NCI-H2081 treated with DMSO at 0.1 percent for 48 hours (cell line): ENCODE results near the gene GOLT1A.

Source experiments
- DNase-seq: peaks from one replicate; lab custom pipeline; 2025; lab: John Stamatoyannopoulos, UW

GOLT1A gene

DNA sequence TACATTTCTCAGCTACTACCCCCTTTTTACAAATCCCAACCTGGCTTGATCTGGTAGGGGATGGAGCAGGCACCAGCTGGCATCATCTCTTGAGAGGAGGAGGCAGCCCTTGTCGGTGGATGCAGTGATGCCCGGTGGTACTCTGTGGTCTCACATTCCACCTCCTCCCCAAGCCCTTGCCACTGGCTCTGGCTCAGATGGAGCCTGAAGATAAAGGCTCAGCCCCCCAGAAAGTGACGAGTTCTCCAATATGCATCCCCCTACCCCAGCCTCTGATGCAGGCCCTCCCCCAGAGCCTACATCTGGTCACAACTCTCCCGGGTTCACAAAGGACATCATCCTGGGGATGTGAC lies 3.8 kb upstream of the GOLT1A start:
- no peak for DNase-seq

DNA sequence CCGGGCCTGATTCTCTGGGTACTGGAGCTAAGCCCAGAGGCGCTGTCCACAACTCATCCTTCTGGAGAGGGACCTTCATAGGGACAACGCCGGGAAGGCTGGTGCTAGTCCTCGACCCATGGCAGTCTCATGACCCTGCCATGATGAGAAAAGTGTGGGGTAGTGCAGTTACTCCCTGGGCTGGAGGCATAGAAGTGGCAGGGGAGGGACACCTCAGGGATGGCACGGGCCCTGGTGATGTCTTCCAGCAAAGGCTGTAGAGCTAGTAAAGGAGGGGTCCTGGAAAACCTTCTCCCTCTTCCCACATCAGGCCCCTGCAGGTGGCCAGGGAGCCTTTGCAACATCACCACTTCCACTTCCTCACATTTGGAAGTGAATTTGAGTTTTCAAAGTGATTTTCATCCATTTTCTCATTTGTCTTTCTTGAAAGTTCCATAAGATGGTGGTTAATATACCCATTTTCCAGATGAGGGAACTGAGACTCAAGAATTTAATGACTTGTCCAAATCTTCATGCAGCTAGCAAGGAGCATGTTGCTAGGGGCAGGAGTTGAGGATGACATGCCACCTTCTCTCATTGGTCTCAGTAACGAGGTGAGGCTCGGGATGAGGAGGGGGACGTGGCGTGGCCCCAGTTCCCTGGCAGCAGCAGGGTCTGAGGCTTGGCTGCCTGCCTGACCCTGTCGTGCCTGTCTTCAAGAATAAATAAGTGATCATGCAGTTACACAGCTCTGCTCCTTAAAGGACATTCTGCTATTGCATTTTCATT lies 3.3 kb upstream of the GOLT1A start:
- no peak for DNase-seq

DNA sequence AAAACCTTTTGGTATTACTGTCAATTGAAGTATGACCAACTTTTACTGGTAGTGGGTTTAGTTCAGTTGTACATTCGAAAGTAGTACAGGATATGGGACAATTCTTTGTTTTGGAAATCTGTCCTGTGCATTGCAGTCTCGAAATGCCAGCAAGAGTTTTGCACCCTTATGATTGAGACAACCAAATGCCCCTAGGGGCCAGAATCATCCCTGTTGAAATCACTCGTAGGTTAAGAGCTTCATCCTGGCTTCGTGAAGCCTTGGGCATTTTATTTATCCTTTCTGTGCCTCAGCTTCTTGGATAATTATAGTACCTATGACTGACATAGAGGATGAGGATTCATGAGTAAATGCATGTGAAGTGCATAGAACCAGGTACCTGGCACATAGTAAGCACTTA lies 2.4 kb upstream of the GOLT1A start:
- DNase-seq: no peak

DNA sequence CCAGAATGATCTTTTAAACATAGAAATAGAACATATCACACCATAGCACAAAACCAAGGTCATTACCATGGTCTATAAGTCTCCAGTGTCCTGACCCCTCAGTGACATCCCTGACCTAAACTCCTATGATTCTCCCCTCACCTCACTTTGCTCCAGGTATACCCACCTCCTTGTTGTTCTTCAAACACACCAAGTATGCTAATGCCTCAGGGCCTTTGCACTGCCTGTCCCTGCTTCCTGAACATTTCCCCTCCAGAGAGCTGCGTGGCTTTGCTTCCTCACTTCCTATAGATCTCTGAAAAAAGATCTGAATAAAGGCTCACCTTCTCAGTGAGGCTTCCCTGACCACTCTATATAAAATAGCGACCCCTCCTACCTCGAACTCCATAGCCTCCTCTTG lies 1.1 kb downstream of the GOLT1A start:
- DNase-seq: no peak

DNA sequence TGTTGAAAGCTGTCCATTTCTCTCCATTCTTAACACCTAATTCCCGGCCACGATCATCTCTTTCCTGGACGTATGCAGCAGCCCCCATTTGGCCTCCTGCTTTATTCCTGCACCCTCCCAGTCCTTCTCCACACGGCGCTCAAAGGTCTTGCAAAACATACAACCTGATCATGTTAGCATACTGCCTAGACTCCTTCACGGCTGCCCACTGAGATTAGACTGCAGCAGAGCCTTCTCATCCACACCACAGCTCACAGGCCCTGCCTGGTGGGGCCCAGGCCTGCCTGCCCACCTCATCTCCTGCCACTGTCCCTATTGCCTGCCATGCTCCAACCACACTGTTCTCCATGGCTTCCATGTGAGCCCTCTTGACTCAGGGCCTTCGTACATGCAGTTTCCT lies 2.7 kb downstream of the GOLT1A start:
- DNase-seq: no peak

DNA sequence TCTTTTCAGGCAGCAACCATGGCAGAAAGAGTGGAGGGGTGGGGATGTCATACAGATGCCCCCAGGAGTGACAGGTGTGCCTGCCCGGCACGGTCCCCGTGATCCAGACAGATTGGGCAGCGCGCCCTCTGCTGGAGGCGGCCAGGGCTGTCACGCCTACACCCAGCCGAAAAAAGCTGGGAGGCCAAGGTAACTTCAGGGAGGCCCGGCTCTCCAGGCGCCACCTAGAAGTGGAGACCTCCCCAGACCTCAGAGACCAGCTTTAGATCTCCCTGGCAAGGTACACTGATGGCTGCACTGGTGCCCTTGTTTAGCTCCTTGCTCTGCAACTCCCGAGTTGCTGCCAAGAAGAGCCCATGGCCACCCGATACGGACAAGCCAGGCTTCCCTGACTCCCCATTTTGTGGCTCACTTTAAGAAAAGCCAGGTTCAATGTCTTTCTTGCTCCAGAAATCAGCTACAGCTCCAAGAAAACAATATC lies 6.6 kb downstream of the GOLT1A start:
- DNase-seq: no peak

DNA sequence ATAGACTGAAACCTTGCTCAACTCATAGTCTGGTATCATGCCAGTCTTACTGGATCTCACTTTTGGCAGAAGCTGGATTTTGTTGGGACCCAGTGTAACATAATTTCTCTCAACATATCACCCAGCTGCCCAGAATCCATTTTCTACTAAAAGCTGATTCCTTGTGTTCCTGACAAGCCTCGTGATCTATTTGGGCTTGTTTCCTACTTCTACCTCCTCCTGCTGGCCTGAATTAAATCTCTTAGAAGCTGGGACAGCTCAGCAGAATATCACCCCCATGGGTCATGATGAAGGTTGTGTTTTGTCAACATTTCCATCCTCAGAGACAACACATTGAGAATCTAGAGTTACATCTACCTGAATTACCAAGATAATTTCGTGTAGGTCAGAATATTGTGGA lies 7.7 kb downstream of the GOLT1A start:
- no peak for DNase-seq

DNA sequence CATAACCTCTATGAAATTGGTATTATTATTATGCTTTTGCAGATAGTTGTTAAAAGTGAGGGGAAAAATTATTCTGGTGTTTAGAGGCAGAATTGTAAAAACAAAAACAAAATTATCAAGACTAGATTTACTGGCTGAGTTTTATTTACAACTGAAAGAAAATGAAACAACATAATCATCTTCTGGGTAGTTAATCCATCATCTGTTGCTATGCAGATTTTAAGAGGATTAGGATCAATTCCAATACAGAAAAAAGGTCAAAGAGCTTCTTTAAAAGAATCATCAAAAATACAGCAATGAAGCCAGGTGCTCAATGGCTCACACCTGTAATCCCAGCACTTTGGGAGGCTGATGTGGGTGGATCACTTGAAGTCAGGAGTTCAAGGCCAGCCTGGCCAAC lies 8.3 kb downstream of the GOLT1A start:
- no peak for DNase-seq

DNA sequence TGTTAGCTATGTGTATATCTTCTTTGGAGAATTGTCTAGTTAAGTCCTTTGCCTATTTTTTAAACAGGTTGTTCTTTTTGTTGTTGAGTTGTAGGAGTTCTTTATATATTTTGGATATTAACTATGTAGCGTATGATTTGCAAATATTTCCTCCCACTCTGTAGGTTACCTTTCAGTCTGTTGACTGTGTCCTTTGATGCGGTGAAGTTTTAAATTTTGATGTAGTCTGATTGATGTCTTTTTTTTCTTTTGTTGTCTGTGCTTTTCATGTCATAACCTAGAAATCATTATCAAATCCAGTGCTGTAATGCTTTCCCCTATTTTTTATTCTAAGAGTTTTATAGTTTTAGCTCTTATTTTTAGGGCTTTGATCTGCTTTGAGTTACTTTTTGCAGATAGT lies 8.8 kb downstream of the GOLT1A start:
- no peak for DNase-seq

DNA sequence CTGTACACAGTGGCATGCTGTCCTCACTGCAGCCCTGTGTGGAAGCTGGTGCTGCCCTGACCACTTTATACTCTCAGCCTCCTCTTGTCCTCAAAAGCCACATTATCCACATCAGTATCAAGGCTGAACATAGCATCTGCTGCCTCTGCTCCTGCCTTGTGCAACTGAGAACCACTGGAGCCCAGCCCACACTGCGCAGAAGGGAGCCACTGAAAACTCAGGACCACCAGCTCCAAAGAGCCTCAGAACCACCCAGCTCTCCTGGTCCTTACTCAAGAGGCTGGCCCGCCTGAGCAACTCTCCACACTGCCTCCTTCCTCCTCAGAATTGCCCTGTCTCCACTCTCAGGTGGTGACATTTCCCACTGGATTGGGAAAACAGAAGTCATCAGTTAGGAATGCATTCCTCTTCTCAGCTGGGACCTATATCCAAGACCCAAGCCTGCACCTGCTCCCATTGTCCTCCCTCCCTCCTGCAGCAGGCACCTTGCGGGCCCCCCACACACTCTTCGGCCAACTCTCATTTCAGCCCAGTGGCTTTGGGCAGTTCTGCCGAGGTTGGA lies 10.5 kb downstream of the GOLT1A start:
- DNase-seq: no peak

DNA sequence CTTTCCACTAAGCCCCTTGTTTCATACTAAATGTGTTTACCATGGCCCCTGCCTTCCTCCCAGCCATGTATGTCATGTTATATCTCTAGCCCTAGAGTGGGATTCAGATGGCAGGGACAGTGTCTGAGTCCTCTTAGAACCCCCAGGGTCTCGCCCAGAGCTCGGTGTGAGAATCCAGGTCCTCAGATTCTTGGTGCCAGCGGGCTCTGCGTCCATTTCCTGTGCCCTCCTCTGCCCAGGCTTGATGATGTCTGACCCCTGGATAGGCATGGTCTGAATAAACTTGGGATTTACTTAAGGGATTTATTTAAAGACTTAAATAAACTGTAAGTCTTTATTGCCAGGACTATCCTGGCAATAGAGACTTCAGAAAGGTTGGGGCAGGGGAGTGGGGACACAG lies 11.3 kb downstream of the GOLT1A start:
- no peak for DNase-seq

DNA sequence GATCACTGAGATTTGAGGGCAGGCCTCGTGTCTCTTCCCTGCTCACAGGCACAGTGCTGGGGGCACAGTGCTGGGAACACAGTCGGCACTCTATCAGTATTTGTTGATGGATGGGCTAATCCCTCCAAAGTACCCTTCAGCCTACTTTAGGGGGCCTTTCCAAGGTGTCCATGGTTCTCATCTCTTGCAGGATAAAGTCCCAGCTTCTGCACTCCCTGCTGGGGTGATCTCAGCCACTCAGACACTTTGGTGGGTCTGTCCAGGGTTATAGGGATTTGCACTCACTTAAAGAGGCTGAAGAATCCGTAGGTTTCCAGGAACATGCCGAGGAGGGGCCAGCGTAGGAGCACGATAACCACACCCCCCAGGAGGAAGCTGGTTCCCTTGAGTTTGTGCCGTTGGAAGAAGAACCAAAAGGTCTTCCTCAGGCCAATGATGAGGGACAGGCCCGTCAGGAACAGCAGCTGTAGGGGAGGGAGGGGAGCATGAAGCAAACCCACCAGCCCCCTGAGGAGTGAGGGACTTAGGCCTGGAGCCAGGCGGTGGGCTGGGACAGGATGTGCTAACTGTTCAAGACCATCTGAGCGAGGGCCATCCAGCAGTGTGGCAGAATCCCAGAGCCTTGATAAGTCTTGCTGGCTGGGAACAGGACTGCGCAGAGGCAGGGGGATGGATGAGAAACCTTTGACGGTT lies 12.3 kb downstream of the GOLT1A start:
- no peak for DNase-seq

DNA sequence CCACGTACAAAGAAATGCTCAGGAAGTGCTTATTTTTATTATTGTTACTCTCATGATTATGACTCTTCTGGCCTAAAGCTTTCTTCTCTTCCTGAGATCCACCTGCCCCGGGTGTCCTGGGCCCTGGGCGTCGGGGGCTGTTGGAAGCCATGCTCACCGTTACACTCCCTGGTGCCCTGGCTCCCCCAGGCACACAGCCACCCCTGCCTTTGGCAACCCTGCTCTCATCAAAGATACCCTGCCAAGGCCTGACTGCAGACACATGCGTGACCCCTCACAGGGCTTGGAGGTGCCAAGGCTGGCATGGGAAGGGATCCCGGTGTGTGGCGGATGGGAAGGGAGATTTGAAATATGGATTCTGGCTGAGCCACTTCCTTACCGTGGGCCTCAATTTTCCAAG lies 14.2 kb downstream of the GOLT1A start:
- DNase-seq: no peak

DNA sequence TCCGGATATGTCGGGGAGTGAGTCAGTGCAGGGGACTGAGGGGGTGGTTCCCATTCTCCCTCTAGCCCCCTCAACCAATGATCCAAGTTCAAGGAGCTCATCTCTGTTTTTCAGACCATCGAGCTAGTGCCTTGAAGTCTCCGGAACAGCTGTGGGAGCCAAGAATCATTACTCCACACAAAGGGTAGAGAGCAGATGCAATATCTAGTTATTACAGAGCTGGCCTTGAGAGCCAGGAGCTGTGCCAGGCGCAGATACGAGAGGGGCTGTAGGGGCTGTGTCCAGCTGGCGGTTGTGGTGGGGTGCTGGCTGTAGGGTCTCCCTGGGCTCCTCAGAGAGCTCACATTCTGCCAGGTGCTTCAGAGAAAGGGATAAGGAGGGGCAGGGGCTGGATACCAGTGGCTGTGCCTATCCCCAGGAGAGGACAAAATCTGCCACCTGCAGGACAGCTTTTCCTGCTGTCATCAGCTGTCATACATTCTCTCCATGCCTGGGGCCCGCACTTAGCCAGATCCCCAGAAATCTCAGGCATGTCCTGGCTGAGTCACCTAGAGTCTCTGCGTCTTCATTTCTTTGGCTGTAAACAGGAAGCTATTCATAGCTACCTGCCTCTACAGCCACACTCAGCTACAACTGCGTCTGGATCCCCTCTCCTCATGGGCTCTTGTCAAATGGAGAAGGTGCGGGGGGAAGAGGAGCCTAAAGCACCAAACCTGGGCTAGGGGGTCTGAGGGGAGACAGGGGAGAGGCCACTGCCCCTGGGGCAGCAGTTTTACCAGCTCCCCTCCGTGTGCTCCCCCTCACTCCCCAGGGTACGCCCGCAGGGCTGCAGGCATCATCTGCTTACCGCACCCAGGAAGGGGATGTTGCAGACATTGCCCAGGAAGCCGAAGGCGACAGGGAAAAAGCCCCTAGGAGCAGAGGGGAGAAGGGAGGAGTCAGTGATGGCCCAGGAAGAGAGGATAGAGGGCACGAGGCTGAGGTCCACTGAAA lies 15.1 kb downstream of the GOLT1A start:
- no peak for DNase-seq

DNA sequence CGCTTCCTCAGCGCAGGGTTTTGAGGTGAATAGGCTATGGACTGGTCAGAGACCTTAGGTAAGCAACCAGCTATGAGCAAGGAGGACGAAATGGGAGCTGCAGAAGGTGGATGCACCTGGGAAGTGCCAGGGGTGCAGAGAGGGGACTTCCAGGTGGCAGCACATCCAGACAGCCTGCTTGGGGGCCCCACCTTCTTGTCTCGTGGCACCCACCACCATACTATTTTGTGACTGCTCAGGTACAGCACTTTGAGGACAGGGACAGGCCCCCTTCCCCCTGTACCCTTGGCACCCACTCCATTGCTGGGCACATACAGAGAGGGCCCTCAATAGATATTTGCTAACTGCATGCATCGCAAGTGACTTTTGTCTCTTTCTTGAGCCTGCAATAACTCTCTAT lies 16.7 kb downstream of the GOLT1A start:
- DNase-seq: no peak

DNA sequence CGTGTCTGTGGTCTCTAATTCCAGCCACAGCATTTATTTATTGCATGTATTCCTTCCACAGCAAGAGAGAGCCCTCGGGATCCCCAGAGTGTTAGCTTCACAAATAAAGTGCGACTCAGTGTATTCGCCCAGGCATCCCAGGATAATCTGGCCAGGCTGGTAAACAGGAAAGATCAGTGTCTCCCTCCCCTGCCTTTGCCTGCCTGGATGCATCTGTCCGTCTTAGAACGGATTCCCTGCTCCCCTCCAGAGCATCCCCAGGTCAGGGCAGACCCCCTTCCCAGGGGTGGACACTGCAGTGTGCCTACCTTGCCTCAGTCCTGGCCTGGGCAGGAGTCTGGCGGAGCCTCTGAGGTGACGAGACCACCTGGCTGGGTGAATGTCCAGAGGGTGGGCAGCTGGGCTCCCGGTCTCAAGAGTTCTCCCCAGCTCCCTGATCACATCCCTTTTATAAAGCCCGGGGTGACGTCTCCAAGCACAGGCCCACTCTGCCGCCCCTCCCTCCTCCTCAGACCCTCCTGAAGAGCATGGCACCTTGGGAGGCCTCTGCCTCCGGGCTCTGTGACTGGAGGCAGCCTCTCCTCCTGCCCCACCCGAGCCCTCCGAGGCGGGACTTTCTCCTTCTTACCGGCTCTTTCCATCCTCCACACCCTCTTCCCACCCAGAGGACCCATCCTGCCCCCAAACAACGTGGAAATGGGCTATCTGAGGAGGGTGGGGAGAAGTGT lies 17.6 kb downstream of the GOLT1A start, which contains the start of gene KISS1:
Gene KISS1 (minus strand): TSS at position 424 of the 728 bp plus-strand sequence. CDS start 3,615 bp downstream, outside the sequence.
- DNase-seq: no peak

DNA sequence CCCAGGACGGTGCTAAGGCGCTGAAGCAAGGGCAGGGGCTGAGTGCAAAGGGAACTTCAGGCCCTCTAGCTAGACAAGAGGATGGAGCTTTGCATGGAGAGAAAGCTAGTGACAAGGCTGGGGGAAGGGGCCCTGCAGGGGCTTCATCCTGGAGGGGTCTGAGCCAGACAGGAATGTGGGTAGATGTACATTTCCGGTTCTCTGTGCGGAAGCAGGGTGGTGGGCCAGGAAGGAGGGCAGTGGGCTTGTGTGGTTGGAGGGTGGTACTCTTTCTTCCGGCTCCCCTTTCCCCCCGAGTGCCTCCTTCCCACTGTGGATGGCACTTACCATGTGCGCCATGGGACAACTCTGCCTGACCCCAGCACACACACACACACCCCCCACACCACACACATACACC lies 19.0 kb downstream of the GOLT1A start:
- DNase-seq: no peak

DNA sequence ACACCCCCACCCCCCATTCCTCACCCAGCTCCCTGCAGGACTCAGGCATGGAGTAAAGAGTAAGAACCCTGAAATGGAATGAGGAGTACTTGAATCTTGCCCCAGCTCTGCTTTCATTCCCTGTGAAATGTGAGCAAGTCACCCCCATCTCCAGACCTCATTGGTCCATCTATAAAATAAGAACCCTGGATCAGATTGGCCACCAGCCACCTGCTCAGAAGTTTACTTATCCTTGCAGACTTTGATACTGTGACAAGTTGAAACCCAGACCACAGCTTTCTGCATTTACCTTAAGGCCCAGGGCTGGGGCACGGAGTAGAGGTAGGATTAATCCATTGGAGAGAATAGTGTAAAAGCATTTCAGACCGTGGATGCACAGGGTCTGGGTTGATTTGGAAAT lies 19.7 kb downstream of the GOLT1A start:
- DNase-seq: no peak

DNA sequence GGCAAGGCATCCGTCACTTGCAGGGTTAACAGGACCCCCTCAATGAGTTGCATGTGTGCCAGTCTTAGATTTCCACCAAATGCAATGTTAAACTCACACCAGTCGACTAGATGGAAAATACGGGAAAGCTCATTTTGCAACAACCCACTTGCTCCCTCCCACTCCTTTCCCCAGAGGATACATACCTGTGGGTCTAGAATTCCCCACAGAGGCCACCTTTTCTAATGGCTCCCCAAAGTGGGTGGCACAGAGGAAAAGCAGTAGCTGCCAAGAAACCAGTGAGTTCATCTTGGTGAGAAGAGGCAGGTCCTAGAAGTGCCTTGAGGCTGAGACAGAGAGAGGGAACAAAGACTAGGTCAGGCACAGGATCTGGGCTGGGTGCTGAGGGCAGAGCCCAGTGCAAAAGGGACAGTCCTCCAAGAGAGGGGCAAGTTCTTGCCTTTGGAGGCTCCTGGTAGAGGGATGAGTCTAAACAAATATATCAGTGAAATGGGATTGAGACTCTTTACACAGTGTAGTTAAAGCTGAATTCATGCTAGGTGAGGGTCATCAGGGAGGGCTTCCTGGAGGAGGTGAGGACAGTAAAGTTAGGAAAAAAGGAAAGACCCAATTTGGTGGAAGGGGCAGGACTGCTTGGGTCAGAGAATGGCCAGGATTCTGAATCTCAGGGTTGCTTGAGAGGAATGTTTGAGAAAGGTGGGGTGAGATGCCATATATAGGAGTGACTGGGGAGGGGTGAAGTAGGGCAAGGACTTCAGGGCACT lies 21.0 kb downstream of the GOLT1A start:
- no peak for DNase-seq

DNA sequence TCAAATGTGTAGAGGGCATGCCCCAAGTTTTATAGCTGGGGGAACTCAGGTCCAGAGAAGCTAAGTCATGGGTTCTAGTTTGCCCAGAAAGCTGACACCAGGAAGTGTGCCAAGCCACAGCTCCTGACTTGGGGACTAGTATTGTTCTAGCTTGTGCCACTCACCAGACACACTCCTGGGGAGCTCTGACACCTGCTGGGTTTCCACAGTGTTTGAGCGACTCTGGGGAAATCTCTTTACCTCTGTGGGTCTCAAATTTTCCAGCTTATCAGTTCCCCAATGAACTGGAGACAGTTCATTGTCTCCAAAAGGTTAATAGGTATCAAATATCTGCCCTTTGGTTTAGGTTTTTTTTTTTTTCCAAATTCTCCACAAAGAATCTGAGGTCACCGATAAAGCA lies 21.7 kb downstream of the GOLT1A start:
- DNase-seq: no peak

DNA sequence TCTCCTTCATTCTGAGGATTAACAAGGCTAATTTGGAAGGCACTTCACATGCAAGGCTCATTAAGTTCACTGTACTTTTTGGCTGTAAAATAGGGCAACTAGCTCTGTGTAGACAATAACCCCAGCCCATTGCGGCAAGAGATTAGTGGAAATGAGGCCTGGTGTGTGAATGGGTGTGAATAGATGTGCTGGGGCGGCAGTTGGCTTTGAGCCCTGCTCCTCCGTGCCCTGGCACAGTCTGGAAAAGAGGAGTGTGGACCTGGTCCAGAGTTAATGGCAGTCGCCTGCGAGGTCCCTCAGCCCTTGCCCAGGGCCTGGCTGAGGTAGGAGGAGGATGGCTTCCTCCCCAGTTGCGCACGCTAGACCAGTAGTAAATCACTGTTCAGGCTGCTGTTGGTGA lies 22.3 kb downstream of the GOLT1A start:
- DNase-seq: no peak
